ENCODE results near the gene SCO2. TPM values are rescaled to one million over a fixed set of nuclear protein-coding genes. Genes with fewer than 3 reads are reported as not detected.
A peak's percentile ranks its signal among the peaks of the same experiment; 100 is the strongest.

Gene SCO2
- total RNA-seq, 3 donors from 2014 or later = 1.9 to 6.6 (median 4.3) TPM

GRCh38 chr22:50523806-50524675, 1.4 kb downstream of the SCO2 start:
- no peak overlapping the region for H3K27ac ChIP-seq
- TF ChIP-seq CTCF (IDR thresholded peaks at IDR 0.05) (no peak), POLR2AphosphoS5 (IDR thresholded peaks at IDR 0.05) (no peak), POLR2A (IDR thresholded peaks at IDR 0.05) (no peak)
- intact Hi-C loops (cut with DNase I; ENCODE audit: low total_unique reads) = loop anchor here (1.0 kb wide), 1 partner anchor 80 kb away; no protein-coding TSS in a partner anchor
- DNase-seq (ENCODE audit: low spot score in 2 of 2) = no peak
- peaks cover 10 to 12% of the 10 kb centered on the region in 2 donors for H3K4me1 ChIP-seq
- H3K36me3 ChIP-seq = peaks cover 13% of the 10 kb centered on the region
- H3K4me3 ChIP-seq = peak overlapping the region; percentile 52 to 91 (median 81)
- H3K27me3 ChIP-seq = no peaks in the 10 kb centered on the region
- no peaks in the 10 kb centered on the region for H3K9me3 ChIP-seq

DNA sequence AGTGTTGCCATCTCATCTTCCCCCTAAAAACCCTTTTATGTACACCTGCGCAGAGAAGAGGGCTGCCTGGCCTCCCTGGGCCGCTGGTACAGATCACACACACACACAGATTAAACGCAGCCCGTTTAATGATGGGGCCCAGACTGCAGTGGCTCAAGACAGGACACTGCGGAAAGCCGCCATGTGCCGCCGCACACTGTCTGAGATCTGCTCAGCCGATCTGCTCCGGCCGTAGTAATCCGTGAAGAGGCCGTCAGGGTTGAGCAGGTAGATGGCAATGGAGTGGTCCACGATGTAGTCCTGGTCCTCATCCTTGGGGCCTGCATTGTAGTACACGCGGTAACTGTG, 2.0 kb downstream of the SCO2 start:
- peaks cover 13% of the 10 kb centered on the region for H3K36me3 ChIP-seq

GRCh38 chr22:50522806-50523438, 2.5 kb downstream of the SCO2 start:
- intact Hi-C loops (cut with DNase I; ENCODE audit: low total_unique reads) = loop anchor here (1.0 kb wide), 1 partner anchor 81 kb away; no protein-coding TSS in a partner anchor
- no peak for DNase-seq (ENCODE audit: low spot score in 2 of 2)
- peaks cover 13% of the 10 kb centered on the region for H3K36me3 ChIP-seq
- no peak overlapping the region for H3K27ac ChIP-seq
- H3K27me3 ChIP-seq = no peaks in the 10 kb centered on the region
- no peak overlapping the region for H3K4me3 ChIP-seq
- peaks cover 10 to 12% of the 10 kb centered on the region in 2 donors for H3K4me1 ChIP-seq
- H3K9me3 ChIP-seq = no peaks in the 10 kb centered on the region
- no peak for TF ChIP-seq POLR2AphosphoS5 (IDR thresholded peaks at IDR 0.05)
- TF ChIP-seq POLR2A (IDR thresholded peaks at IDR 0.05) = no peak
- no peak for TF ChIP-seq CTCF (IDR thresholded peaks at IDR 0.05)

More for the DNA sequence above, 2.0 kb downstream of the SCO2 start:
- no peak for DNase-seq (ENCODE audit: low spot score in 2 of 2)
- no peaks in the 10 kb centered on the region for H3K27me3 ChIP-seq
- H3K4me1 ChIP-seq = peaks cover 10 to 12% of the 10 kb centered on the region in 2 donors
- no peaks in the 10 kb centered on the region for H3K9me3 ChIP-seq
- TF ChIP-seq POLR2AphosphoS5 (IDR thresholded peaks at IDR 0.05) (no peak), CTCF (IDR thresholded peaks at IDR 0.05) (no peak), POLR2A (IDR thresholded peaks at IDR 0.05) (no peak)
- no peak overlapping the region for H3K27ac ChIP-seq
- intact Hi-C loops (cut with DNase I; ENCODE audit: low total_unique reads) = loop anchor here (1.0 kb wide), 1 partner anchor 81 kb away; no protein-coding TSS in a partner anchor
- no peak overlapping the region for H3K4me3 ChIP-seq

- H3K4me3 ChIP-seq = no peak overlapping the region
- DNase-seq (ENCODE audit: low spot score in 2 of 2) = no peak
- no peaks in the 10 kb centered on the region for H3K9me3 ChIP-seq
- H3K27ac ChIP-seq = no peak overlapping the region
- no peaks in the 10 kb centered on the region for H3K27me3 ChIP-seq
- H3K36me3 ChIP-seq = peaks cover 13% of the 10 kb centered on the region
- intact Hi-C loops (cut with DNase I; ENCODE audit: low total_unique reads) = no loop called here
- peaks cover 10 to 12% of the 10 kb centered on the region in 2 donors for H3K4me1 ChIP-seq
- no peak for TF ChIP-seq POLR2AphosphoS5 (IDR thresholded peaks at IDR 0.05)
- TF ChIP-seq POLR2A (IDR thresholded peaks at IDR 0.05) = no peak
- no peak for TF ChIP-seq CTCF (IDR thresholded peaks at IDR 0.05)
These were observed 3.1 kb downstream of the SCO2 start for GRCh38 chr22:50522208-50522805.

Data from breast epithelium (tissue), 4 donors.